ENCODE results near the gene FYB1. TPM values are rescaled to one million over a fixed set of nuclear protein-coding genes. Genes with fewer than 3 reads are reported as not detected.

Gene FYB1
- total RNA-seq, 1 donor from 2014 or later: not detected

DNA sequence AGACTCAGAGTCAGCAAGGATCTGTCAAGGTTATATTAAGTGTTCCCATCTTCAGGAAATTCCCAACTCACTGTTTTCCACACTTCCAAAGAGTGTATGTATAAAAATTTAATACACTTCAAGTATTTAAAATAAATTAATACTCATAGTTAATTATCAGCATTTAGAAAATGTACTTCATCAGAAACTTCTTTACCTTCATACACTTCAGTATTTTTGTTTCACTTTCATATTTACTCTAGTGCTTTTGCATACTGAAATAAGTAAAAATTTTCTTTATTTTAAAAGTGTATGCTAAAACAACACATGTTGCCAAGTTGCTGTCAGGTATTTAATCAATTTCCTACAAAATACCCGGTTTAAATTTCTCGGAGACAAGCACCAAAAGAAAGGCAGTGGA, 161.6 kb downstream of the FYB1 start:
- TF ChIP-seq, protein P1, sequence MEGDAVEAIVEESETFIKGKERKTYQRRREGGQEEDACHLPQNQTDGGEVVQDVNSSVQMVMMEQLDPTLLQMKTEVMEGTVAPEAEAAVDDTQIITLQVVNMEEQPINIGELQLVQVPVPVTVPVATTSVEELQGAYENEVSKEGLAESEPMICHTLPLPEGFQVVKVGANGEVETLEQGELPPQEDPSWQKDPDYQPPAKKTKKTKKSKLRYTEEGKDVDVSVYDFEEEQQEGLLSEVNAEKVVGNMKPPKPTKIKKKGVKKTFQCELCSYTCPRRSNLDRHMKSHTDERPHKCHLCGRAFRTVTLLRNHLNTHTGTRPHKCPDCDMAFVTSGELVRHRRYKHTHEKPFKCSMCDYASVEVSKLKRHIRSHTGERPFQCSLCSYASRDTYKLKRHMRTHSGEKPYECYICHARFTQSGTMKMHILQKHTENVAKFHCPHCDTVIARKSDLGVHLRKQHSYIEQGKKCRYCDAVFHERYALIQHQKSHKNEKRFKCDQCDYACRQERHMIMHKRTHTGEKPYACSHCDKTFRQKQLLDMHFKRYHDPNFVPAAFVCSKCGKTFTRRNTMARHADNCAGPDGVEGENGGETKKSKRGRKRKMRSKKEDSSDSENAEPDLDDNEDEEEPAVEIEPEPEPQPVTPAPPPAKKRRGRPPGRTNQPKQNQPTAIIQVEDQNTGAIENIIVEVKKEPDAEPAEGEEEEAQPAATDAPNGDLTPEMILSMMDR (IDR thresholded peaks at IDR 0.05; ENCODE audit: insufficient read depth, low read length, poor library complexity, severe bottlenecking): no peak
- peak overlapping the region; percentile 7 for H3K4me3 ChIP-seq (ENCODE audit: low read depth, low read length)
- H3K27me3 ChIP-seq (ENCODE audit: control insufficient read depth, insufficient read depth, low read length): no peaks in the 10 kb centered on the region
- no peaks in the 10 kb centered on the region for H3K36me3 ChIP-seq (ENCODE audit: control insufficient read depth, insufficient read depth, low read length)
- DNase-seq (ENCODE audit: low read depth): no peak

DNA sequence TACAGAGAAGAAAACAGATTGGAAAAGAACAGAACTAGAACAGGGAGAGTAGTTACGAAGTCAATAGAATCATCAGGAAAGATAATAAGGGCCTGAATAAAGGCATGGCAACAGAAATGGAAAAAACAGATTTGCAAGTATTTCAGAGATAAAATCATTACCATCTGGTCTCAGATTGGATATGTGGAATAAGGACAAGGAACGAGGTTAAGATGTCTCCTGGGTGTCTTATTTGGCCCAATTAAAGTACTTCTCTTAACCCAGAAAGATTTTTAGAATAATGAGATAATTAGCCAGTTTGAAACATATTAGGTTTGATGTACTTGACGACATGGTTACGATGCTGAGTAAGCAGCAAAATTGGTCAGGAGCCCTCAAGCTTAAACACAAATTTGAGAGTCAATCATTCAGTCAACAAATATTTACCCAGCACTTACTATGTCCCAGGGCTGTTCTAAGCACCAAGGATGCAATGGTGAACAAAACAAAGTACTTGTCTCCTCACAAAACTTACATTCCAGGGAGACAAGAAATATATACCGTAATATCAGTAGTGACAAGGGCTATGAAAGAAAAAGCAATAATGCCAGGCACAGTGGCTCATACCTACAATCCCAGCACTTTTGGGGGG, 163.5 kb downstream of the FYB1 start:
- Histone ChIP-seq H3K27me3 (ENCODE audit: control insufficient read depth, insufficient read depth, low read length) (no peaks in the 10 kb centered on the region), H3K4me3 (ENCODE audit: low read depth, low read length) (no peak overlapping the region), H3K36me3 (ENCODE audit: control insufficient read depth, insufficient read depth, low read length) (no peaks in the 10 kb centered on the region)
- no peak for DNase-seq (ENCODE audit: low read depth)
- TF ChIP-seq, protein P1 (IDR thresholded peaks at IDR 0.05; ENCODE audit: insufficient read depth, low read length, poor library complexity, severe bottlenecking): no peak

Other genes with a start within 250 kb of the FYB1 start
- 19.9 and 23.3 TPM in 2 replicates for gene RICTOR, start 145.2 kb downstream of the FYB1 start, total RNA-seq
- gene C9, start 144.9 kb upstream of the FYB1 start, total RNA-seq: not detected in 2 replicates
- gene DAB2, start 205.4 kb upstream of the FYB1 start, total RNA-seq: 12.6 and 14.6 TPM in 2 replicates

Data from kidney epithelial cell (primary cell).